Stimulated activated CD4-positive, alpha-beta T cell treated with anti-CD3 and anti-CD28 coated beads, Interleukin-2, amount 100 ng/mL, for 24 hours (primary cell): ENCODE data around the gene BICC1.

Experiments used
- DNase-seq, 2 donors: peaks; one replicate each; pipeline ENCODE4 v3.0.0-alpha.2; 2020

Gene BICC1

DNA sequence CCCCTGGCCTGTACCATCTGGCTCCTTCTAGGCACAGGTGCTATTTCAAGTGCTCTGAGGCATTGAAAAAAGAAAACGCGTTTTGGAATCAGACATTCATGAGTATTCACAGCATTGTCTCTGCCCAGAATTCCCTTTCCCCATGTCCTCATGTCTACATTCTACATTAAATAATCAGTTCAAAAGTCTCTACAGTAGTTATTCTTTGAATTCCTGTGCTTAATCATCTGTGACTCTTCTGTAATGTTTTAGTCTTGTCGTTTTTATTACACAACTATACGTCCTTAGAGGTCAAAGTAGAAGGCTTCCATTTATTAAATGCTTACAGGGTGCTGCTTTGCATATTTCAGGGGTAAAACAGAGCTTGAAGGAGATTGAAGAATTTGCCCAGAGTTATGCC, 95.7 kb downstream of the BICC1 start:
- no peak for DNase-seq

DNA sequence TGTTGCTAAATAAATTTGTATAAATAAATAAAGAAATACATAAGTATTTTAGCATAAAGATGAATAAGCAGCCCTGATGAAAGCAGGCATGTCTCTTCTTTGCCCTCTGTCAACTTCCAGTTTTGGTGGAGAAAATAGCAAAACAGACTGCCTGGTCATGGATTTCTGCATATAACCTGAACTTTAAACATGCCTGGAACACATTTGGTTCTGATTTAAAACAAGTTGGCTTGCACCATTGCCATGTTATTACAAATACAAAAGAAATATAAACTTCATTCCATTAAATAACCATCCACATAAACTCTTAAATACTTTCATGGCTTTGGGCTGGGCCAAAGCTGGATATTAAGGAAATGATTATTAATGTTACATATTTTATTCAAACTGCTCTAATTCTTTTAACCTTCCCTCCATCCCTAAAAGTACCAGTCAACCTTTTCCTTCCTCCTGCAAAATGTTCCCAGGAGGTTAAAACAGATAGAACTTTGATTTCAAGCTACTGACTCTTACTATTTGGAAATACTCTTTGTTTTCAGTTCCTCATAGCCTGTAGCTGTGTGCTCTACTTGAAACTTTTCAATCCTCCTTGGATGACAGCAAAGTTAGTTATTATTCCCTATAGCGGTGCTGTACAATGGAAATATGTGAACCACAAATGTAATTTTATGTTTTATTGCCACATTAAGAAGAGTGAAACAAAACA, 96.3 kb downstream of the BICC1 start:
- DNase-seq = no peak

DNA sequence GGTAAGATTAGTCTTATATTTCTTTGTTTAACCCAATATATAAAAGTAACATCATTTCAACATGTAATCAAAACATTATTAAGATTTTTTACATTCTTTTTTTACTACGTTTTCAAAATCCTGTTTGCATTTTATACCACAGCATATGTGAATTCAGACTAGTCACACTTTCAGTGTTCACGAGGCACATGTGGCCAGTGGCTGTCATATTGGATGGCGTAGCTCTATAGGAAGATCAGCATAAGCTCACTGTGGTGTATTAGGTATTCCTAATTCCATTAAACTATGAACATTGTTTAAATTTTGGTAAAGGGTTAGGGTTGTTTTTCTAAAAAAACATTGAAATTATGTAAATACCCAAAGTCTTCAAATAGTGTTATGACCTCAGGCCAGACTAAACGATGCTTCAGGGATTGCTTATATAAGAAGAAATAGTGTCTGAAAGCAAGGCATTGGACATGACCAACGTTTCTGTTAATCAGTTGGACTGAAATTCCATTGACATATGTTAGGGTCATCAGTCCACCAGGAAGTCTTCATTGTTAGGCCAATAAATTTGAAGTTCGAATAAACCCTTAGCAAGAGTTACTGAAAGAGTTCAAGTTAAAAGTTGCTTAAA, 97.0 kb downstream of the BICC1 start:
- DNase-seq = no peak

DNA sequence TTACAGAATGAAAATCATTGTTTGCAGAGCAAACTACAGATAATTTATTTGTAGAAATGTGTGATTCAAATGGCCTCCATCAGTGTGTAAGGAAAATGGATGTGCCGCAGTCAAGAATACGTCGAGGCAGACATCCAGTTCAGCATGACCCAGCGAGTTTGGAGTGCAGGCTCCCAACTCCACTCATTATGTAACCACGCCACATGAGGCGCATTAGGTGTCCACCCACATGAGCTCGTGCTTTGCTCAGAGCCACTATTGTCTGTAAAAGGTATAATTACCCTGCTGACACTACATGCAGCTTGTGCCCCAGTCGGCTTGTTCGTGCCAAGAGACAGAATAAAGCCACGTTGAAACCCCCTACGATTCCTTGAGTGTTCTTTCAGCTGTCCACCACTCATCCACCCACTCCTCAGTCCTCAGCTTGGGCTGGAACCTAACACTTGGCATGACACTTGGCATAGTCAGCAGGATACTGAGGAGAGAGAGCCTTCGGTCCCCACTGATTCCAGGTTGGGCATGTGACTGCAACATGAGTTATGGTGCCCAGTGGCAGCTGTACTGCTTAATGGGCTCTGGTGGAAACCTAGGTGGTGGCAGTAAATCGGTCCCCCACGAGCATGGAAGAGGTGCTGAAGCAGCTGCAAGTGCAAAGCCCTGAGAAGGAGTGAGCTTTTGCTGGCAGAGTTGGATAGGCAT, 102.7 kb downstream of the BICC1 start:
- DNase-seq = no peak

DNA sequence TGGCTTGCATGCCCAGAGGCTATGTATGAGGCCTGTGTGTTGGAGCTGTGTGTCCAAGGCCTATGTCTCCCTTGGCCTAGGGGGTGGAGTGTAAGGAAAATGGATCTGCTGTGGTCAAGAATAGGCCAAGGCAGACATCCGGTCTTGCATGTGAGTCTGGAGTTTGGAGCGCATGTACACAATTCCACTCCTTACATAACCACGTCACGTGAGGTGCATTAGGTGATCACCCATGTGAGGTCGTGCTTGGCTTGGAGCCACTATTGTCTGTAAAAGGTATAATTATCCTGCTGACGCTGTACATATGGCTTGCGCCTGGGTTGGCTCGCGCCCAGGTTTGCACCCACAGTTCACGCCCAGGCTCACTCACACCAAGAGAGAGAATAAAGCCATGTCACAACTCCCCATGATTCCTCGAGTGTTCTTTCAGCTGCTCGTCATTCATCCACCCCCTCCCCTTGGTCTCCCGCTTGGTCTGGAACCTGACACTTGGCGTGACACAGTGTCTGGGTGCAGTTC, 105.5 kb downstream of the BICC1 start:
- DNase-seq = no peak

DNA sequence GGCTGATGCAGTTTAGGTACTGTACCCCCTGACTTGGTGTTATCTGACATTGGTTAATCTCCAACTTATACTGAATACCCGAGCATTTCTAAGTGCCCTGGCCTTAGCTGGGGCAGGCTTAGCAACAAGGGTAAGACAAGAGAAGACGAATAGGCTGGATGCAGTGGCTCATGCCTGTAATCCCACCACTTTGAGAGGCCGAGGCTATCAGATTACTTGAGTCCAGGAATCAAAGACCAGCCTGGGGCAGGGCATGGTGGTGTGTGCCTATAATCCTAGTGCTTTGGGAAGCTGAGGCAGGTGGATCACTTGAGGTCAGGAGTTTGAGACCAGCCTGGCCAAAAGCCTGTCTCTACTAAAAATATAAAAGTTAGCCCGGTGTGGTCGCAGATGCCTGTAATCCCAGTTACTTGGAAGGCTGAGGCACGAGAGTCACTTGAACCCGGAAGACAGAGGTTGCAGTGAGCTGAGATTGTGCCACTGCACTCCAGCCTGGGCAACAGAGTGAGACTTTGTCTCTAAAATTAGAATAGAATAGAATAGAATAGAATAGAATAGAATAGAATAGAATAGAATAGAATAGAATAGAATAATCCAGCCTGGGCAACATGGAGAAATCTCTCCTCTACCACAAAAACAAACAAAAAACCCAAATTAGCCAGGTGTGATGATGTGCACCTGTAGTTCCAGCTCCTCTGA, 108.9 kb downstream of the BICC1 start:
- no peak for DNase-seq

DNA sequence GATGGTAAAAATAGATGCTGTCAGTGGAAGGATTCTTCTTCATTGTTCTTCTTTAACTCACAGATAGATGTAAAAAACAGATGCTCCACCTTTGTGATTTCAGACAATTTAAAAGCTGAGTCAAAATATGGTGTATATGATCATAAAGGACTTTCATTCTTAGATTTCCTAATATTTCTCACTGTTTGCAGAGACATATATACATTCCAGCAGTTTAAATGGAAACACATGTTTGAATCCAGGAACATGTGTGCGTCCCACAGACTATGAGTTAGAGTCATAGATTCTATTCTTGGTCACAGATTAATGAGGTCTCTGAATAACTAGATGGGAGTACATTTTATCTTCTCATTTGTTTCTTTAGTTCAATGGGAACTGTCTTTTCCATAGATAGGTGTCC, 109.6 kb downstream of the BICC1 start:
- no peak for DNase-seq

DNA sequence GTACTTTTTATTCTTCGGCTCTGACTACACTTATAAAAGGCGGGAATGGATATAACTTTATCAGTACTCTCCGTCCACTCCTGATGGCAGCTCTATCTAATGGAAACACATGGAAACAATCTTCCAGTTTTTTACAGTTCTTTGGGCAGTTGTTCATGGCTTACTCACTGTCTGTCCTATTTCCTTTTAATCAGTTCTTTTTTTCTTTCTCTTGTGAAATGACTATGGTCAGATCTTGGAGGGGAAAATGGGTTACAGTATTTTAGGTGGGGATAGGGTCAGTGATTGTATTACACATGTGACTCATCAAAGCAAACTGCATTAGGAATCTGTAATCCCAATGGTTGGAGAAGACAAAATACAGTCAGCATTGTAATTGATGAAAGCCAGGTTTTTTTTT, 112.4 kb downstream of the BICC1 start:
- DNase-seq = no peak

DNA sequence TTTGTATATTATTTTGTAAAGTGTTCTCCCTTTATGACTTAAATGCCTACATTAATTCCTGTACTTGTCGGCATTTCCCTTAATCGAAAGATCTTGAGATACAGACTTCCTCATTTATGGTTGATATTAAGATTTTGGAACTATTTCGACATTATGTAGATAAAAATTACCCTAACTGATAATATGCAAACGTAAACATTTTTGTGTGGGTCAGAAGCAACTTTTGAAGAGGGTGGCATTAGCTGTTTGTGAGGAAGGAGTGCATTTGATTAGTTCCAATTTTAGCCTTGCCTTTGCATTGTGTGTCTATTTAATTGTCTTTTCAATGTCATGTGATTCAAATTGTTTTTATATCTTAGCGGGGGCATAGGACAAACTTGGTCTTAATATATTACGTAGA, 114.7 kb downstream of the BICC1 start:
- no peak for DNase-seq

DNA sequence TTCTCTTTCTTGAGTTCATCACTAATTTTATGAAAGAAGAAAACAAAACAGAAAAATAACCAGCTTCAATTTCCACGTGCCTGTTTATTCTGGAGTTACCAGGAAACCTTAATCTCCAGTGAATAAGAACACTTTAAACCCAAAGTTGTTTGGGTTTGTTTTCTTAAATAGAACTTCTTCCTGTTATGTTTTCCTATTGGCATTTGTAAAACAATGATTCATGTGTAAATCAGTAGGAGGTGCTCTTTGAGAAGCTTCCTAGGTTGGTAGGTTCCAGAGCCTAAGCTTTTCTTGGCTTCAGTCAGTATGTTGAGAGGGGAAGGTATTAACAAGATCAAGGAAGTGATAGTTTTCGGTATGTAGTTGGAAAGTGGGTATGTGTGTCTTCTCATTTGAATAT, 119.0 kb downstream of the BICC1 start:
- DNase-seq = no peak

DNA sequence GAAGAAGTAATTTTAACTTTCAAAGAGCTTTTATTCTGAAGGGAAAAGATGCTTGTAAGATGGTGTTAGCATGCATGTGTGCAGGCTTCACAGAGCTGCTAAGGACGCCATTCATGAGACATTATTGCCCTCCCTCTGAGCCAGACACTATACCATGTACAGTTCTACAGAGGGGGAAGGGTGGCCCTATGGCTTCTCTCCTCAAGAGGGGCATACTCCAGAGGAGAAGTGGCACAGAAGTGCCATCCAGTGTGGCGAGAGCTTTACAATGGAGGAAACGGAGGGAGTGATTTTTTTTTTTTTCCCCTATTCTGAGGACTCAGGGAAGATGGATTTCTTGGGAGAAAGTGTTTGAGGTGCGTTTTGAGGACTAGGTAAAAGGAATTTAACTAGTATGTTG, 119.5 kb downstream of the BICC1 start:
- DNase-seq = no peak

DNA sequence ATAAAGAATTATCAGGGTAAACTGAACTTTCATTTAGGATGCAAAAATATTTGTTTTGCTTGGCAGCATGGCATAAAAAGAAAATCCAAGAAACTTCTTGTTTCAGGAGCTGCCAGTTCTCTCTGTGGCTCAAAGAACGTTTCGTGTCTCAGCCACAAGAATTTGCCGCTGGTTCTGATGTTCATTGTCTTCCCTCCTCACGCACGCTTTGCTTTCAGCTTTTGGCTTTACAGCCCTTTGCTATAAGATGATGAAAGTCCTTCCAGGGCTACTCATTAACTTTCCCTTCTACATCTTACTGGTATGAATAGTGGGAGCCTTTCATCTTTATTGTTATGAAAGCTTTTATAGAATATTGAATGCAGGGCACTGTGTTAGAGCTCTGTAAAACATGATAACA, 124.7 kb downstream of the BICC1 start:
- DNase-seq = no peak

DNA sequence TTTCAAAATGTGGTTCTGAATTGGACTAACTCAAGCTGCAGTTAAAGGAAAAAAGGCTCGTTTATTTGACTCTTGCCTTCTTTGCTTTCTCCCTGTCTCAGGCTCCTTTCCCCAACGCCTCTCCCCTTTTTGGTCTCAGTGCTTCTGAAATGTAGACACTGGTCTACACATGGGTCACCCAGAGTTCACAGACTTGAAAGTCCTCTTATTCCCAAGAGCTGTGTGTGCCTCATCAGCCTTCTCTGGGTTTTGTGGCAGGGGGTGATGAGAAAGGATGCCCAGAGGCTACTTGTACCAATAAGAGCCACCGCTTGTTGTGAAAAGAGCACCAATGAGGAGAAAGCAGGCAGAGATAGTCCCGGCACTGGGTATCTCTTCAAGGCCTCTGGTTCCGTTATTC, 125.7 kb downstream of the BICC1 start:
- DNase-seq = no peak

DNA sequence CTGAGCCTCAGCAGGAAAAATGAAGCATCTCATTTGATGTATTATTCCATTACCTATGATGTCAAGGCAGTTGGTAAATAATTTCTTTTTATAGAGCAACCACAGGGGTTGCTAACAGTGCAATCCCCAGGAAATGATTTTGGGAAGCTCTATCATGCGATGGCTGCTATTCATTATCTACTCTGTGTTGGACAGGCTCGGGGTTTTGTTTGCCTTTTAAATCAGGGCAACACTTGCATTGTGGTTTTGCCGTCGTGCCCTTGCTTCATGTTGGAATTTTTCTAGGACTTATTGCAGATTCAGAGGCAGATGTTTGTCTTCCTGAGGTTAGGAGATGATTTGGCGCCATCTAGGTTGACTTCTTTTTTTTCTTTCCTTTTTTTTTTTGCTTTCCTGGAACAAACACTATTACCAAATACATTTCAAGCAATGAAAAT, 128.4 kb downstream of the BICC1 start:
- no peak for DNase-seq

DNA sequence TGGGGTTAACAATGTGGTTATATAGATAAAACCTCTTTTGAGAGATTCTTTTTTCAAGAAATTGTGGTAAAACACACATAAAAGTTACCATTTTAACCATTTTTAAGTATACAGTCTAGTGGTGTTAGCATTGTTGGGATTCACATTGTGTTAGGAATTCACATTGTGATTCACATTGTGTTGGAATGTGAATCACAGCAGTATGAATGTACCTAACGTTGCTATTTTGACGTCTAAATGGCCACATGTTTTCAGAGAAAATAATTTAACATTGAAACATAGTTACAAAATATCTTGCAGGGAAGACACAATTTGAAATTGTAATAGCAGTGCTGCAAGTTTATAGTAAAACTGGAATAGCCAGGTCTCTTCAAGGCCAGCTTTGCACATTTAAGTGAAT, 129.0 kb downstream of the BICC1 start:
- DNase-seq = no peak

DNA sequence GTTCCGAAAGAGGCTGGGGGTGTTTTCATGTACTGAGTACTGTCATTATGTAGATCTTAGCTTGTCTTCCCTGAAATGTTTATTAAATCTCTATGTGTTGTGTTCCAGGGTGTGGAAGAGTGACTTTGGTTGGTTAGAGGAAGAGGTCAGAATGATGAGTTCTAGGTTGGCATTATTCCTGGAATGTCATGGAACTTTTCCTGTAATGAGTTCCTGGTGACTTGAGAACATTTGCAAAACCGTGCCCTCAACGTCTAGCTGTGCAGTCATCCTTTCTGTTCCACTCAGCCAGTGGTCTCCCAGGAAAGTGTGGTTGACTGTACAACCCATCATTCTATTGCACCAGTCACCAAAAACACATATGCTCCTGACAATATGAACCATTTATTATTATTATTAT, 129.6 kb downstream of the BICC1 start:
- DNase-seq = no peak

DNA sequence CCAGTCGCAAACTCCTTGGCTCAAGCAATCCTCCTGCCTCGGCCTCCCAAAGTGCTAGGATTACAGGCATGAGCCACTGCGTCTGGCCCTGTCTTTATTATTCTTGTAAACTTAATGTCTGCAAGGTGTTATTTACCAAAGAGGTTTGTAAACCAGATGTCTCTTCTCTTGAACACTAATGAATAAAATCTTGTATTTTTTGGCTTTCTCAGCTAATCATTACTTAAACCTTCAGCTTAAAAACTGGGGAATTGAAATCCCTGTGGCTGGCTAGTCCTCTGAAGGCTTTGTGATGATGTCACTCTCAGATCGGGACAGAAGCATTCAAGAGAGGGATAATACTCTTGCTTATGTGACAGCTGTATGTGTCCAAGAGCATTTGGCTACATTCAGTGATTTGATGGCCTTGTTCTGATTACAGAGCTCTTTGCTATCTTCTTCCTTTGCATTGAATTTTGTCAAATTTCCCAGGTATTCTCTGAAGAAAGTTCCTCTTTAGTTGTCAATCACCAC, 130.3 kb downstream of the BICC1 start:
- DNase-seq = no peak

DNA sequence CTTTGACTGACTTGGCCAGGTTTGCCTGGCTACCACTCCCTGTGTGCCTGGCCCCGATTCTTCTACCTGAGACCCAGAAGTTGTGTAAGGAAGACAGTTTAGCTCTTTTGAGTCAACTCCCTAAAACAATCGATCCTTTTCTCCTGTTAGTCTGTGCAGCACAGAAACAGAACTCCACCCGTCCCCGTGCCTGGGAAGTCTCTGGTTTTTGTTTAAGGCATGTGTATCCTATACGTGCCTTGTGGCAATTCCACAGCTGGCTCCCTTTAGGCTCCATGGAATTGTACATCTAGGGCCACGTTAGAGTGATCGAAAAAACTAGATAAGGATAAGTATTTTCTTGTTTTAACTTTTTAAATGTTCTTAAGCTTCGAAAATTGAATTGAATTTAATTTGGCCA, 131.6 kb downstream of the BICC1 start:
- no peak for DNase-seq

DNA sequence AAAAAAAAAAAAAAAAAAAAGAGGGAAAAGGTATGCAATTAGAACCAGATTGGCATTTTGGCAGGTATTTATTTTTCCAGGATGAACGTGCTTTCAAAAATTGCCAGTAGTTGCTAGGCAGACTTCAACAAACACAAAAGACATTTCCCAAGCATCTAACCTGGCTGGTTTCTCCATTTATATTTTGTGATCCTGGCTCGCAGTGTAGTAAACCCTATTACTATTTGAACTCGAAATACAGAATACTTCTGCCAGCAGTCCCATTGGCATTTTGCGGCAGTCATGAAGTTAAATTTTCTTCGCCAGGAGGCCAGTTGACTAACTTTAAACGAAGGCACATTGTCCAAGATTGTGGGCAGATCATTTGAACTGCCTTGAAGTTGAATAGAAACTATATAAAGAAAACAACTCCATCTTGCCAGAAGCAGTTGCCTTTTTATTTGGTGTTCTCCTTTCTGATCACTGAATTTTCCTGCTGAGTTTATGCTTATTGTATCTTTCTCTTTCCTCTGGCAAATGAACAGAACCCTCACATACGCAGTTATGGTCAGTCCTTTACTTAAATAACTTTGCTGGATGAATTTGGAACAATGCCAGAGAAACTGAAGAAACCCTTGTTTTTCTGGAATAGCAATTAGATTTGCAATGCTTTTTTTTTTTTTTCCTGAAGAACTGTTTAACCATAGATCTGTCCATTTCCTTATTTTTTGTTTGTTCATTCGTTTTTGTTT, 132.9 kb downstream of the BICC1 start:
- DNase-seq = no peak

DNA sequence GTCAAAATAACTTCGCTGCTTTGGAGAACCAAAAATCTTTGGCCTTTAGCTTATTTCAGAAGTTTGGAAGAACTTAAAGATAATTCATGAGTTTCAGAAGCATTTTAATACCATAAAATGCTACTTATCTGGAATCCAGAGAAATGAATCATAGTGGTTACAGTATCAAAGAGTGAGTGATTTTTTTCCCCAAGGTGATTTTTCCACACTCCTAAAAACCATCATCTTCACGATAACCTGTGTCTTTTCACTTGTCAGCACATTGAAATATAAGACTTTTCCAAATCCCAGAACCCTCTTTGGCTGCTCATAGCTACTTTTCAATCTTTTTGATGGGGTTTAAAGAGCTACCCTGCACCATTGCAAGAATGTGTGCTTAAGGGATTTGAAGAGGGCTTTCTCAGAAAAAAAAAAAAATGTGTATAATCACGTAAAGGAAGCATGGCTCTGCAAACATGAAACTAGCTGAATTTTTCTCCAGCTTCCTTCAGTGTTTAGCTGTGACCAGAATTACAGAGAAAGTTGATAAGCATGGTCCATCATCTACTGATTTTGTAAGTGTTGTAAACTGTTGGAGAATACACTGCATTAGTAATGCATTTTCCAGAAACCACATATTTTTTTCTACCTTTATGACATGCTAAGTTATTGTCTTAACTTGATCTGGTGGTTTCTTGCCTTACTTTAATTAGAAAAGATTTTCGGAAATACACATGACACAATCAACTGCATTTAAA, 134.9 kb downstream of the BICC1 start:
- no peak for DNase-seq

DNA sequence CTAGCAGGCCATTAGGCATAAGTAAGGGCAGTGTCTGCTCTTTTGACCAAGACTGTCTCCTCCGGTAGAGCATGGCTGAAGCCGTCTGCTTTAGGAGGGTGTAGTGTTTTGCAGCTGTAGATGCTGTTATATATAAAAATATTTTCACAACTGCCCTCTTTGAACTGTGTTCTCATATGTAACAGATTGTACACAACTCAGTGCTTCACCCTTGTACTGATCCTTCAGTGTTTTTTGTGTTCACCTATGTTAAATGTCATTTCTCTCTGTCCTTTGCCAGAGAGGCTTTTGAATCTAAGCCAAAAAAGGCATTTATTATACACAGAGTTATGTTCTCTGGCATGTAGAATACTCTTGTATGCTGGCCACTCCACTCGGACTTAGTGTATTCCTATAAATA, 135.5 kb downstream of the BICC1 start:
- DNase-seq = no peak

DNA sequence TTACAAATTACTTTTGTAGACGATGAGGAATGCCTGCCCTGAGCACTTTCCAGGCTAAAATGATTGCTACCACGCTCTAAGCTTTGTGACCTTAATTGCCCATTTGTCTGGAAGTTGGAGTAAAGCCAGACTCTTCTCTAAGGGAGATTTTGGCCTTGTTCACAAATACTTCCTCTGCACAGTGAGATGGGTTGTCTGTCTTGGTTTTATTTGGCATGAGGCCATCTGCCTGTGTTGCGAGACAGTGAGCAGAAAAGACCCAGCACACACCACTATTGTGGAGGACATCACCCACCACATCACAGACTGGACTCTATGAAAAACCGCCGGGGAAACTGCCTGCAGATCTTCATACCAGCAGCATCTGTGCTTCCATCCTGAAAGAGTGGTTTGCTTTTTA, 138.4 kb downstream of the BICC1 start:
- DNase-seq = no peak
